C4-2B (cell line): Measurements from ENCODE around the gene LIN28A.

ENCODE experiments used
- ZFX ChIP-seq: fragments of 450-650 bp; IDR thresholded peaks from 2 replicates; pipeline ENCODE4 v1.6.1; 2017
- TF ChIP-seq, protein P1 (sequence below): fragments of 450-650 bp; conservative IDR thresholded peaks from 2 replicates; pipeline ENCODE4 v1.5.1; 2017; ENCODE audit warnings: mild to moderate bottlenecking

GRCh38 chr1:26363549-26364448 is 46.8 kb upstream of the LIN28A start:
- TF ChIP-seq, protein P1, sequence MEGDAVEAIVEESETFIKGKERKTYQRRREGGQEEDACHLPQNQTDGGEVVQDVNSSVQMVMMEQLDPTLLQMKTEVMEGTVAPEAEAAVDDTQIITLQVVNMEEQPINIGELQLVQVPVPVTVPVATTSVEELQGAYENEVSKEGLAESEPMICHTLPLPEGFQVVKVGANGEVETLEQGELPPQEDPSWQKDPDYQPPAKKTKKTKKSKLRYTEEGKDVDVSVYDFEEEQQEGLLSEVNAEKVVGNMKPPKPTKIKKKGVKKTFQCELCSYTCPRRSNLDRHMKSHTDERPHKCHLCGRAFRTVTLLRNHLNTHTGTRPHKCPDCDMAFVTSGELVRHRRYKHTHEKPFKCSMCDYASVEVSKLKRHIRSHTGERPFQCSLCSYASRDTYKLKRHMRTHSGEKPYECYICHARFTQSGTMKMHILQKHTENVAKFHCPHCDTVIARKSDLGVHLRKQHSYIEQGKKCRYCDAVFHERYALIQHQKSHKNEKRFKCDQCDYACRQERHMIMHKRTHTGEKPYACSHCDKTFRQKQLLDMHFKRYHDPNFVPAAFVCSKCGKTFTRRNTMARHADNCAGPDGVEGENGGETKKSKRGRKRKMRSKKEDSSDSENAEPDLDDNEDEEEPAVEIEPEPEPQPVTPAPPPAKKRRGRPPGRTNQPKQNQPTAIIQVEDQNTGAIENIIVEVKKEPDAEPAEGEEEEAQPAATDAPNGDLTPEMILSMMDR, result peak; percentile 88
- TF ChIP-seq ZFX, result no peak
